HG03280 (cell line): ENCODE results near the gene CYREN.
"Not testable (repeated sequence)": the region's sequence is repeated elsewhere in the genome, so short reads cannot be mapped to it uniquely, and the experiment has no call there.

Source experiments
- ATAC-seq: cut with Tn5 transposase; IDR thresholded peaks from one replicate; pipeline ENCODE4 v1.9.1; 2021; ENCODE audit warnings: mild to moderate bottlenecking, moderate library complexity; ENCODE audit not compliant: unreplicated experiment

Gene CYREN

GRCh38 chr7:135170274-135170997 is at the start of gene CYREN:
Gene CYREN, minus strand, starts transcription at chr7:135170707. Its CDS starts 1,785 bp downstream, at chr7:135168922.
- ATAC-seq: peak; percentile 77

- no peak for ATAC-seq
Observed at GRCh38 chr7:135217645-135218509, 47.4 kb upstream of the CYREN start.

GRCh38 chr7:135215698-135216097 is 45.2 kb upstream of the CYREN start:
- no peak for ATAC-seq

GRCh38 chr7:135215180-135215579 is 44.7 kb upstream of the CYREN start:
- ATAC-seq: no peak

GRCh38 chr7:135213831-135214230 is 43.3 kb upstream of the CYREN start:
- no peak for ATAC-seq

GRCh38 chr7:135211946-135212685 is 41.6 kb upstream of the CYREN start:
- ATAC-seq: not testable (repeated sequence)

- peak; percentile 83 for ATAC-seq
Observed at GRCh38 chr7:135211179-135211945, 40.9 kb upstream of the CYREN start, which contains the start of gene WDR91. Gene WDR91, minus strand, starts transcription at chr7:135211526. Its CDS starts 24 bp downstream, at chr7:135211502.

GRCh38 chr7:135210888-135211178 is 40.3 kb upstream of the CYREN start:
- no peak for ATAC-seq

- no peak for ATAC-seq
Observed at GRCh38 chr7:135209225-135209834, 38.8 kb upstream of the CYREN start.

- ATAC-seq: no peak
Observed at GRCh38 chr7:135208102-135208793, 37.7 kb upstream of the CYREN start.

GRCh38 chr7:135207406-135208101 is 37.0 kb upstream of the CYREN start:
- ATAC-seq: no peak

- no peak for ATAC-seq
Observed at GRCh38 chr7:135206941-135207391, 36.5 kb upstream of the CYREN start.

GRCh38 chr7:135205850-135206249 is 35.3 kb upstream of the CYREN start:
- no peak for ATAC-seq

- ATAC-seq: no peak
Observed at GRCh38 chr7:135204876-135205275, 34.4 kb upstream of the CYREN start.

GRCh38 chr7:135204341-135204749 is 33.8 kb upstream of the CYREN start:
- no peak for ATAC-seq

GRCh38 chr7:135201350-135201749 is 30.8 kb upstream of the CYREN start:
- ATAC-seq: no peak

GRCh38 chr7:135200821-135201331 is 30.4 kb upstream of the CYREN start:
- no peak for ATAC-seq

GRCh38 chr7:135199439-135199838 is 28.9 kb upstream of the CYREN start:
- no peak for ATAC-seq
